Measurements from ENCODE around the gene TMC2. TPM values are rescaled to one million over a fixed set of nuclear protein-coding genes. Genes with fewer than 3 reads are reported as not detected.
A peak's percentile ranks its signal among the peaks of the same experiment; 100 is the strongest.

Gene TMC2
- total RNA-seq, 2 donors from 2014 or later: 0.25 TPM; not detected in 1

GRCh38 chr20:2658414-2659354, 122.3 kb downstream of the TMC2 start:
- peaks cover 6% of the 10 kb centered on the region for H3K4me1 ChIP-seq
- no peak overlapping the region for H3K27ac ChIP-seq
- no peaks in the 10 kb centered on the region for H3K9me3 ChIP-seq
- no peaks in the 10 kb centered on the region for H3K27me3 ChIP-seq
- H3K4me3 ChIP-seq: no peak overlapping the region
- no peak overlapping the region for H3K9ac ChIP-seq (ENCODE audit: low read depth in 2 of 2, low read length in 2 of 2)
- TF ChIP-seq, protein P1, sequence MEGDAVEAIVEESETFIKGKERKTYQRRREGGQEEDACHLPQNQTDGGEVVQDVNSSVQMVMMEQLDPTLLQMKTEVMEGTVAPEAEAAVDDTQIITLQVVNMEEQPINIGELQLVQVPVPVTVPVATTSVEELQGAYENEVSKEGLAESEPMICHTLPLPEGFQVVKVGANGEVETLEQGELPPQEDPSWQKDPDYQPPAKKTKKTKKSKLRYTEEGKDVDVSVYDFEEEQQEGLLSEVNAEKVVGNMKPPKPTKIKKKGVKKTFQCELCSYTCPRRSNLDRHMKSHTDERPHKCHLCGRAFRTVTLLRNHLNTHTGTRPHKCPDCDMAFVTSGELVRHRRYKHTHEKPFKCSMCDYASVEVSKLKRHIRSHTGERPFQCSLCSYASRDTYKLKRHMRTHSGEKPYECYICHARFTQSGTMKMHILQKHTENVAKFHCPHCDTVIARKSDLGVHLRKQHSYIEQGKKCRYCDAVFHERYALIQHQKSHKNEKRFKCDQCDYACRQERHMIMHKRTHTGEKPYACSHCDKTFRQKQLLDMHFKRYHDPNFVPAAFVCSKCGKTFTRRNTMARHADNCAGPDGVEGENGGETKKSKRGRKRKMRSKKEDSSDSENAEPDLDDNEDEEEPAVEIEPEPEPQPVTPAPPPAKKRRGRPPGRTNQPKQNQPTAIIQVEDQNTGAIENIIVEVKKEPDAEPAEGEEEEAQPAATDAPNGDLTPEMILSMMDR (IDR thresholded peaks at IDR 0.05): no peak
- H3K36me3 ChIP-seq: peaks cover 29% of the 10 kb centered on the region
- no peak for DNase-seq
- intact Hi-C loops (cut with DNase I): no loop called here

GRCh38 chr20:2659547-2659946, 123.2 kb downstream of the TMC2 start:
- H3K4me3 ChIP-seq: no peak overlapping the region
- intact Hi-C loops (cut with DNase I): no loop called here

GRCh38 chr20:2663364-2663886, 127.1 kb downstream of the TMC2 start:
- Histone ChIP-seq H3K36me3 (no peaks in the 10 kb centered on the region), H3K27ac (peak overlapping the region; percentile 66), H3K9ac (ENCODE audit: low read depth in 2 of 2, low read length in 2 of 2) (peak overlapping the region; percentile 78 to 86), H3K27me3 (no peaks in the 10 kb centered on the region), H3K9me3 (no peaks in the 10 kb centered on the region), H3K4me3 (peak overlapping the region; percentile 99), H3K4me1 (no peaks in the 10 kb centered on the region)
- TF ChIP-seq, protein P1 (IDR thresholded peaks at IDR 0.05): no peak
- intact Hi-C loops (cut with DNase I): no loop called here
- DNase-seq: no peak

More at GRCh38 chr20:2659547-2659946, 123.2 kb downstream of the TMC2 start:
- TF ChIP-seq, protein P1 (IDR thresholded peaks at IDR 0.05): no peak
- Histone ChIP-seq H3K27me3 (no peaks in the 10 kb centered on the region), H3K27ac (no peak overlapping the region), H3K9ac (ENCODE audit: low read depth in 2 of 2, low read length in 2 of 2) (no peak overlapping the region), H3K36me3 (peaks cover 28% of the 10 kb centered on the region), H3K4me1 (no peaks in the 10 kb centered on the region), H3K9me3 (no peaks in the 10 kb centered on the region)
- no peak for DNase-seq

- H3K36me3 ChIP-seq: no peaks in the 10 kb centered on the region
- H3K4me3 ChIP-seq: peak within 1 kb of the TSS; percentile 99
- intact Hi-C loops (cut with DNase I): no loop called here
- peak within 1 kb of the TSS; percentile 78 to 86 for H3K9ac ChIP-seq (ENCODE audit: low read depth in 2 of 2, low read length in 2 of 2)
- TF ChIP-seq, protein P1 (IDR thresholded peaks at IDR 0.05): no peak
- peak; percentile 95 for DNase-seq
- H3K4me1 ChIP-seq: no peaks in the 10 kb centered on the region
- no peaks in the 10 kb centered on the region for H3K27me3 ChIP-seq
- H3K9me3 ChIP-seq: no peaks in the 10 kb centered on the region
- peak within 1 kb of the TSS; percentile 66 for H3K27ac ChIP-seq
Measured at GRCh38 chr20:2663887-2664719, 127.7 kb downstream of the TMC2 start, which contains the start of gene IDH3B. Gene IDH3B, minus strand, starts transcription at chr20:2664216. Its CDS starts 28 bp downstream, at chr20:2664188.

DNA sequence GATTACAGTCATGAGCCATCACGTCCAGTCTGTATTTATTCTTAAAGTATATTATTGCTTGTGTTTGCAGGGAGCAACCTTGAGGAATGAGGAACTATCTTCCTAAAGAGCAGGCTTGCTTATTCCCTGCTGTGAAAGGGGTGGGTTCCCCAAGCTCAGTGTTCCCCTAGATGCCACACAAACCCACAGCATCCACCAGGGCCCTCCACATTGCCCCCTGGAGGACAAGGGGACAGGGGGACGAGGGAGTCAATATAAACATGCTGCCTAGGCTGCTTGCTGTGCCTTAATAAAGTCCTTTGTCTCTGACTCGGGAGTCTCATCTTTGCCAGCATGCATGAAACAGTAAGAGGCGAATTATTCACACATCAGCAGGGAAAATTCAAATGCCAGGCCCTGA, 135.6 kb downstream of the TMC2 start:
- no peaks in the 10 kb centered on the region for H3K27me3 ChIP-seq
- no peak for DNase-seq
- H3K4me1 ChIP-seq: no peaks in the 10 kb centered on the region
- intact Hi-C loops (cut with DNase I): no loop called here
- TF ChIP-seq, protein P1 (IDR thresholded peaks at IDR 0.05): no peak
- no peak overlapping the region for H3K4me3 ChIP-seq
- H3K27ac ChIP-seq: no peak overlapping the region
- no peaks in the 10 kb centered on the region for H3K9me3 ChIP-seq
- no peaks in the 10 kb centered on the region for H3K36me3 ChIP-seq
- no peak overlapping the region for H3K9ac ChIP-seq (ENCODE audit: low read depth in 2 of 2, low read length in 2 of 2)
